Activated CD4-positive, CD25-positive, alpha-beta regulatory T cell treated with anti-CD3 and anti-CD28 coated beads, Interleukin-2, amount 50 U/mL, for 72 hours (primary cell): Measurements from ENCODE around the gene IKBKE.
"Not testable (repeated sequence)": the region's sequence is repeated elsewhere in the genome, so short reads cannot be mapped to it uniquely, and the experiment has no call there.

Source experiments
- DNase-seq: peaks from one replicate; pipeline ENCODE4 v3.0.0; 2021

The IKBKE gene

DNA sequence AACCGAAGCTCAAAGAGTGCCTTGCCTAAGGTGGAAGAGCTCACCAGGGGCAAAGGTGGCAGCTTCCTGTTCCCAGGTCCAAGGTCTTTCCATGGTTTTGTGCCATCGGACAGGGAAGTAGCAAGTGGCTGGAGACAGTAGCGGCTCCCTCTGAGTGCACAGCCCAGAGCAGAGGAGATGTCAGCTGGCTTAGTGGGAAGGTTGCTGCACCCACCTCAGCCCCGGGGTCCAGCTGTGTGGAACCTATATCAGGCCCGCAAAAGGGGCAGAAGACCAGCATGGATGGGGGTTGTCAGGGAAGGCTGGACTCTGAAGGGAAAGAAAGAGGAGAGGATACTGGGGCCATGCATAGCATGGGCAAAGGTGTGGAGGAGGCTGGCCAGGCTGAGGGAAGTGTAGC lies 6.8 kb downstream of the IKBKE start:
- no peak for DNase-seq

DNA sequence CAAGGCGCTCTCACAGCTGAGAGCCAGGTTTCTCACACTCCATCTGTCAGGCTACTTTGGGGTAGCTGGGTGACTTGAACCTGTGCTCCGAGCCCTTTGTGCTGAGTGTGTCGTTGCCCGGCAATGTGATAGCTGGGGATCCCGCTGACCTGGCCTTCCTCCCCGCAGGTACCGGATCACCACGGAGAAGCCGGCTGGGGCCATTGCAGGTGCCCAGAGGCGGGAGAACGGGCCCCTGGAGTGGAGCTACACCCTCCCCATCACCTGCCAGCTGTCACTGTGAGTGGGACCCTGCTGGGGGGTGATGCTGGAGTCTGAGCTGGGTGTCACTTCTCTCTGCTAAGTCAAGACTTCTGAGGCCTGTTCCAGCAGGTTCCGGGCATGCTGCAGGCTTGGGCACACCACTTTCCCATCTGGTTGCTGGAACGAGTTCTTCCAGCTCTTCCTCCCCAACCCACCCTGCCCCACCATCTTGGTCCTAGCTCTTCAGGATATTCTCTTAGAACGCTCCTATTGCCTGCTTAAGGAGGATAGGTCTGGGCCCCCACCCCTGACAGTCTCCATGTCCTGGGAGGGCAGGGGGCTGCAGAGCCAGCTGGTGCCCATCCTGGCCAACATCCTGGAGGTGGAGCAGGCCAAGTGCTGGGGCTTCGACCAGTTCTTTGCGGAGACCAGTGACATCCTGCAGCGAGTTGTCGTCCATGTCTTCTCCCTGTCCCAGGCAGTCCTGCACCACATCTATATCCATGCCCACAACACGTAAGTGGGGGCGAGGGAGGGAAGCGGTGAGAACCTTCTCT lies 7.5 kb downstream of the IKBKE start:
- no peak for DNase-seq

DNA sequence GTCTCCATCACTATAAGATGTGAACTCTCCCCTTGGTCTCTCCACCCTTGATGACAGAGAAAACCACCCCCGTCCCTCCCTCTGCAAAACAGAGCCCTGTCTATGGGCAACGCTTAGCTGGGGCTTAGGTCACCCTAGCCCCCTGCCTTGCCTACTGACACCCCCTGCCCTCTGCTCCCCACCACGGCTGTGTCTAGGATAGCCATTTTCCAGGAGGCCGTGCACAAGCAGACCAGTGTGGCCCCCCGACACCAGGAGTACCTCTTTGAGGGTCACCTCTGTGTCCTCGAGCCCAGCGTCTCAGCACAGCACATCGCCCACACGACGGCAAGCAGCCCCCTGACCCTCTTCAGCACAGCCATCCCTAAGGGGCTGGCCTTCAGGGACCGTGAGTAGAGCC lies 8.5 kb downstream of the IKBKE start:
- DNase-seq, result no peak

DNA sequence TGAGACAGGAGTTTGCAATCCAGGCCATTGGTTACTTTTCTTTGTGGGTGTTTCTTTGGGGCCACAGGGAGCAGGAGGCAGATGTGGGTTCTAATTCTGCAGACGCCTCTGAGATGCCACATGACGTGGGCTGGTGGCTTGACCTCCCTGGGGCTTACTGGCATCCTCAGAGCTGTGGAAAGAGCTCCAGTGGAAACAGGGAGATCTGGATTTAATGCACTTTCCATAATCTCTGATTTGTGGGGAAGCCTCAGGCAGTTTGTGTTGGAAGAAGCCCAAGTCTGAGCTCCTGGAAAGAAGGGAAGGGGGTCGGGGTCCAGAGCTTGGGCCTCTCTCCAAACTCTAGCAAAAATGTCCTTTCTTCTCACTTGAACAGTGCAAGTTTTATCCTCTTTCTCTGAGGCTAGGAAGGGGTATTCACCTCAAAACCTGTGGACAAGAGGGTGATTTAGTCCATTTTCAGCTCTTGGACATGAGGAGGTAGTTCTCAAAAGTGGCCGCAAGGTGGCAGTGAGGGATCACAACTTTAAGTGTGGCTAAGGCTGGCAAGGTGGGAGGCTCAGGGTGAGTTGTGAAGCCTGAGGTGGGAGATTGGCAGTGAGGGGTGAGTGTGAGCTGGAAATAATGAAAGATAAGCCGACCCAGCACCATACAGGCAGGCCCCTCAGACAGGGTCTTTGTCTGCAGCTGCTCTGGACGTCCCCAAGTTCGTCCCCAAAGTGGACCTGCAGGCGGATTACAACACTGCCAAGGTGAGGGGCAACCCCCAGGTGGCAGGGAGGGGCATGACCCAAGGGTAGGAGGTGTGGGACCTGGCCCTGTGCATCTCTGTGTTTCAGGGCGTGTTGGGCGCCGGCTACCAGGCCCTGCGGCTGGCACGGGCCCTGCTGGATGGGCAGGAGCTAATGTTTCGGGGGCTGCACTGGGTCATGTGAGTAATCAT lies 9.2 kb downstream of the IKBKE start:
- peak; percentile 68 for DNase-seq

DNA sequence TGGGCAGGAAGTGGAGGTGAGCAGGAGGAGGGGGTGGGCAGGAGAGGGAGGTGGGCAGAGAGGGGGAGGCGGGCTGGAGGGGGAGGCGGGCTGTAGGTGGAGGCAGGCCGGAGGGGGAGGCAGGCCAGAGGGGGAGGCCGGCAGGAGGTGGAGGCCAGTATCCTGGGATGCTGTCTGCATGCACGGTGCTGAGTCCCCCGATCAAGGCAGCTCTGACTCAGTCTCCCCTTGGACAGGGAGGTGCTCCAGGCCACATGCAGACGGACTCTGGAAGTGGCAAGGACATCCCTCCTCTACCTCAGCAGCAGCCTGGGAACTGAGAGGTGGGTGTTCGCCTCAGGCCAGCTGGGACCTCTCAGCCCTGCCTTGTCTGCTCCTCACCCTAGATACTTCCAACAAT lies 9.9 kb downstream of the IKBKE start:
- DNase-seq, result no peak

DNA sequence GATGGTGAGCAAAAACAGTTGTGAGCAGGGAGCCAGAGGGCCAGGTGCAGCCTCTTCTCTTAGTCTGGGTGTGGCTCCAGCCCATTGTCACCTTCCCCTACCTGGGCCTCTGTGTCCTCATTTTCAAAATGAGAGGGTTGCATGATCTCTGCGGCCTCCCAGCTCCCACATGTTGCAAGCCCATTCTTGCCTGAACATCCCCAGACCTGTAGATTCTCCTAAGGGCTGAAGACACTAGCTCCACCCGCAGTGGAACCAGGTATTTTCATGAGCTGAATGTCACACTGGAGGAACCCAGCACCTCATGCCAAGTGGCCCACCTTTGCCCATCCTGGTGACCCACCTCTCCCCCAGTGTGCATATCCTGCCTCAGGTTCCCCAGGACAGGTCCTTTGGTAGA lies 12.3 kb downstream of the IKBKE start:
- DNase-seq, result no peak

DNA sequence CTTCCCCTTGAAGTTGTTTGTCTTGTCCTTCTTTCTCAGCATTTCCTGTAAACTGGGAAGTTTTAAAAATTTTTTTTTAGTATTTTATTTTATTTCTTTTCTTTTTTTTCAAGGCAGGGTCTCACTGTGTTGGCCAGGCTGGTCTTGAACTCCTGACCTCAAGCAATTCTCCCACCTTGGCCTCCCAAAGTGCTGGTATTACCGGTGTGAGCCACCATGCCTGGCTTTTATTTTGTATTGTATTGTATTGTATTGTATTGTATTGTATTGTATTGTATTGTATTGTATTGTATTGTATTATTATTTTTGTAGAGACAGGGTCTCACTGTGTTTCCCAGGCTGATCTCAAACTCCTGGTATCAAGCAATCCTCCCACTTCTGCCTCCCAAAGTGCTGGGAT lies 13.6 kb downstream of the IKBKE start:
- DNase-seq, result not testable (repeated sequence)

DNA sequence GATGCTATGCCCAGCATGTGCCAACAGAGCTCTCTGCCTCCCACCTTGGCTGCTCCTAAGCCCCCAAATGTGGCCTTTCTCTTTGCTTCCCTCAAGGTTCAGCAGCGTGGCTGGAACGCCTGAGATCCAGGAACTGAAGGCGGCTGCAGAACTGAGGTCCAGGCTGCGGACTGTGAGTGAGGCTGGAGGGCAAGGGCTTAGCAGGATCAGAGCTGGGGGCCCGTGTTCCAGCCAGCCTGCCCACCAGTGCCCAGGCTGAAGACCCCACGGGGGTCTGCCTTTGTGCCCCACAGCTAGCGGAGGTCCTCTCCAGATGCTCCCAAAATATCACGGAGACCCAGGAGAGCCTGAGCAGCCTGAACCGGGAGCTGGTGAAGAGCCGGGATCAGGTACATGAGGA lies 14.6 kb downstream of the IKBKE start:
- DNase-seq, result no peak

DNA sequence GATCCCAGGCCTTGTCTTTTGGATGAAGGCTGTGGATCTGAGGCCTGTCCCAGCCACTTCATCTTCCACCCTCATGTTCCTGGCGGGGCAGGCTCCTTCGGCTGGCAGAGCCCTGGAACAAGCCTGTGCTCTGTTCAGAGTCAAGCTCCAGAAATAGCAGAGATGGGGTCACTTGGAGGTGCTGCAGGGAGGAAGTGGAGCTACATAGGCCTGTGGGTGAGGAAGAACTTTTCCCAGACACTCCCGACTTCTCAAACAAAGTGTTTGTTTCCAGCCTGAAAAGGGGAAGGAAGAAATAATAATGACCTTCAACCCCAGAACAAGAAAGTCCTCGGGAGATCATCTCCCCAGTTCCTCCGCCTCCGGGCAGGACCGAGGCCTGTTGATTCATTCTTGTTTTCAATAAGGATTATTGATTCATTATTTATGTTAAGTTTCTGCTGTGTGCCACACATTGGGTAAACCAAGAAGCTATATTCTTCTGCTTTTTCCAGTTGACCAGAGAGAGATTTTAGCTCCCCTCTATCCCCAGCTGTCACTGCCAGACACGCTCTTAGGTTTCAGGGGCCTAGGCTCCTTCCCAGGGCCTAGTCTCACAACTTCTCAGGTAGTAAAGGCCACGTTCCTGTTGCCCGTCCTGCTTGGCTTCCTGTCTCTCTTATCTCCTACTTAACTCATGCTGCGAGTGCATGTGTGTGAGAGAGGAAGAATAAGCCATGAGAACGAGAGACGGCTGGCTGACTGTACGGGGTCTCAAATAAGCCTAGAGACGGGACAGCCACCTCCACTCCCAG lies 16.9 kb downstream of the IKBKE start:
- no peak for DNase-seq

DNA sequence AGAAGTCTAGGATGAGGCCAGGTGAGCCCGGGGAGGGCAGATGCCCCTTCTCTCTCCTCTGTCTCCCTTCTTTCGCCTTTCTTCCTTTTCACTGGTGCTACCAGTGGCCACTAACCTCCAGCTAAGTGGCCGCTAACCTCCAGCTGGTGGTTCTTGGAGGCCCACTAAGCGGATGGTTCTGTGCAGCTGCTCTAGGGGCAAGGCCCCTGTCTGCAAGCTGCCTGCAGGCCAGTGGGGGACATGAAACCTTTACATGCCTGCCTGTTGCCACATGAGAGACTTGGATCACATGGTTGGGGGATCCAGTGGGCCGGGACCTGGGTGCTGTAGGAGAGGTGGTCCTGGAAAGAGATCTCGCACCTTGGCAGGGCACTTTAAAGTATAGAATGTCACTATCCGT lies 17.7 kb downstream of the IKBKE start:
- no peak for DNase-seq

DNA sequence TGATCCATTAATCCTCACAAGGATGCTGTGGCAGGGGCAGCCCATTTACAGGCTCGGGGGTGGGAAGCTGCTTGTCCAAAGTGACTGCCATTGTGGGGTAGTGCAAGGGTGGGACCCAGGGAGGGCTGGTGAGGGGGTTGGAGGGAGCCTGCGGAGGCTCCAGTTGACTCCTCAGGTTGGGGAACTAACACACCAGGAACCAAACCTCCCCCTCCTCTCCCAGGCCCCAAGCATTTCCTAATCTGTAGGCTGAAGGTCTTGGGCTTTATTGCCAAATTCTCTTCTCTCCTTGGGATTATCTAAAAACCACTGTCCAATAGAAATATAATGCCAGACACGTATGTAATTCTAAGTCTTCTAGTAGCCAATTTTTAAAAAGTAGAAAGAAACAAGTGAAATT lies 18.2 kb downstream of the IKBKE start:
- DNase-seq, result no peak

DNA sequence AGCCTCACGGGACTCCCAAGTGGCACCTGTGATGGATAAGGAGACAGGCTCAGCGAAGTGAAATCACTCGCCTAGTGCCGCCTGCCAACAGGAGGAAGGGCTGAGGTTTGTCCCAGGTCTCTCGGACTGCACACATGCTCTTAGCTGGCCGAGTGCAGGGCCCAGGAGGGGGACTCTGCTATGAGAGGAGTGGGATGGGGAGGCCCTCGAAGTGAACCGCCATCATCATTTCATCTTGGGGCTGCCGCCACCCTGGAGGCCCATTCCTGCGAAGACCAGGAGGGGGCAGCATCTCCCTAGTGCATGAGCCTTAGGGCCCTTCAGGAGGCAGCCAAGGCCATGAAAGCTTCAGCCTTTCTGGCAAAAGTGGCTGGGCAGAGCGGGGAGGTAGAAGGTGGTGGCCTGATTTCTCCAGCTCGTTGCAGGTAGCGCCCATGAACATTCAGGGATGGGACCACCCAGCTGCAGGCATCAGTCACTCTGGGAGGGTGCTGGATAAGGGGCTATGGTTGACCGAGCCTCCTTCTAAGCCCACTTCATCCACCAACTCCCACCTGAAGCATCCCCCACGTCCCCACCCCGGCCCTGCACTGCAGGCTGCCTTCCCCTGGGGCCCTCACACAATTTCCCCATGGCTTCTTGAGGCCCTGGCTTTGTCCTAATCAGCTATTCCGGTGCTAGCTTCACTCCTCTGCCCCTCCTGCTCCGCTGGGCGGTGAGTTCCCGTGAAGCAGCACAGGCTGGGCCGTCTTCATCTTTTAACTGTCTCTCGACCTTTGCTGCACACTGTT lies 19.9 kb downstream of the IKBKE start:
- DNase-seq, result peak; percentile 81

DNA sequence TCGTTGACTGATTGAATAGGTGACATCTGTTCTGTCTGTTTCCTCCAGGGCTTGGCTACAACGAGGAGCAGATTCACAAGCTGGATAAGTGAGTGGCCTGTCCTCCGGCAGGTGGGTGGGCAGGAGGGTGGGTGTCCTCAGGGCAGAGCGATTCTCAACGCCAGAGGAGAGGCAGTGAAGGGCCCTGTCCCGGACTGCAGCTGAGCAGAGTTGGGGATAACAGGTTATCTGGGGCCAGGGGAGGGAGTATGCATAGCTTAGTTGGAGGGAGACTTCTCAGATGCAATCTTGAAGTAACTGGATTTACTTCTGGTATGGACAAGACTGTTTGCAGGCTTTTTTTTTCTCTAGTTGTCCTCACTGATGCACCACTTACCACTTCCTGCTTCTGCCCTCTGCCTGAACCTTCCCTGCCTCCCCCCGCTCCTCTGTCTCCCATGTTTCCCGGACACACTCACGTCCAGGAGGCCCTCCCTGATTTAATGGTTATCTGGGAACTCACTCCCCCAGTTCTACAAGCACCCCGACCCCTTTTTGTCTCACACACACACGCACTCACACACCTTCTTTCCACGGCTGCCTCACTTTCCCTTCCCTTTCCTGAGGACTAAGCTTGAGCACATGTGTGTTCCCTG lies 20.6 kb downstream of the IKBKE start:
- no peak for DNase-seq

DNA sequence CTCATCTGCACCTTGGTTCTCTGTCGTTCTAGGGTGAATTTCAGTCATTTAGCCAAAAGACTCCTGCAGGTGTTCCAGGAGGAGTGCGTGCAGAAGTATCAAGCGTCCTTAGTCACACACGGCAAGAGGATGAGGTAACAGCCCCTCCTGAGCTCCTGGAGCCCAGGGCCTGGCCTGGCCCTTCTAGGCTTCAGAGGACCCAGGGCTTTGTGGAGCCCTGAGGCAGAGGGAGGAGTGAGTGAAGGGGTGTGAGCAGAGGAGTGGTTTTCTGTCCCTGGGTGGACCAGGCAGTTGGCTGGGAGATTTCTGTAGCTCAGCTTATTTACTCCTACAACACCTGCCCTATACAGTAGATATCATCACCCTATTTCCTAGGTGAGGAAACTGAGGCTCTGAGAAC lies 21.3 kb downstream of the IKBKE start:
- no peak for DNase-seq

DNA sequence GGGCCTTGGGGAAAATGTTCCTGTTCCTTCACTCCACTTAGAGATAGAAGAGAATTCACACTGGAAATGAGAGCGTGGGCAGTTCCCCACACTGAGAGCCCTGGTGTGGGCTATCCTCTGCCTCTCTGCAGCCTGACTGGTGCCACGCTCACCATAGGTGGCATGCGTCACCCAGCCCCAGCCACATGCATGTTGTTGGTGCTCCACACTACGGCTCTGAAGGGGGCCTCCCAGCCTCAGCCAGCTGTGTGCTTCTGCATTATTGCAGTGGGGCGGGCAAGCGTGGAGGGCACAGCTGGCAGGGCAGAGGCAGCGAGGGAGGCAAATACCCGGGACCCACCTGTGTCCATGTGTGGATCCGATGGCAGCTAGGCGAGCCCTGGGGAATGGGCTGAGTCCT lies 22.3 kb downstream of the IKBKE start:
- DNase-seq, result no peak

DNA sequence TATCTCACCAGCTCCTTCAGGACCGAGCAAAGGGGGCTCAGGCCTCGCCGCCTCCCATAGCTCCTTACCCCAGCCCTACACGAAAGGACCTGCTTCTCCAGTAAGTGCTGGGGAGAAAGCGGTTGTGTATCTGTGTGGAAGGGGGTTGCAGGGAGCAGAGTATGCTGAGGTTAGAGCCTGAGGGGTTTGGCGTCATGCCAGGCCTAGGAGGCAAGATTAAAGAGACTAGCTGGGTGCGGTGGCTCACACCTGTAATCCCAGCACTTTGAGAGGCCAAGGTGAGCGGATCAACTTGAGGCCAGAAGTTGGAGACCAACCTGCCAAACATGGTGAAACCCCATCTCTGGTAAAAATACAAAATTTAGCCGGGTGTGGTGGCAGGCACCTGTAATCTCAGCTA lies 23.0 kb downstream of the IKBKE start:
- DNase-seq, result no peak

DNA sequence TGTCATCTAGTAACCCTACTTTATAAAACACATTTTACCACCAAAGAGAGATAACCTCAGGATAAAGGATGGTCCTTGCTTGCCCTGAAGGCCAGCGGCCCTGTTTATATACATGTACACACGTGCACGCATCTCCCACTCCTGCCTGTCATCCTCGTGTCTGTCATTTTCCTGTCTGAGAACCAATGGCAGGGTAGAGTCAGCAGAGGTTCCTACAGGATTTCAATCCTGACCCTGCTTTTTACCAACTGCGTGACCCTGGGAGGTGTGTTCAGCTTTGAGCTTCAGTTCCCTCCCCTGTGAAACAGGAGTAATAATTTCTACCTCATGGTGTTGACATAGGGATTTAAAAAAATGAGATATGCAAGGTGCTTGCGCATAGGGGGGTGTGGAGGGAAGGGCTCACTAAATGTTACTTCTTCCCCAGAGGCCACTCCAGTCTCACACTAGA lies 24.8 kb downstream of the IKBKE start:
- no peak for DNase-seq

DNA sequence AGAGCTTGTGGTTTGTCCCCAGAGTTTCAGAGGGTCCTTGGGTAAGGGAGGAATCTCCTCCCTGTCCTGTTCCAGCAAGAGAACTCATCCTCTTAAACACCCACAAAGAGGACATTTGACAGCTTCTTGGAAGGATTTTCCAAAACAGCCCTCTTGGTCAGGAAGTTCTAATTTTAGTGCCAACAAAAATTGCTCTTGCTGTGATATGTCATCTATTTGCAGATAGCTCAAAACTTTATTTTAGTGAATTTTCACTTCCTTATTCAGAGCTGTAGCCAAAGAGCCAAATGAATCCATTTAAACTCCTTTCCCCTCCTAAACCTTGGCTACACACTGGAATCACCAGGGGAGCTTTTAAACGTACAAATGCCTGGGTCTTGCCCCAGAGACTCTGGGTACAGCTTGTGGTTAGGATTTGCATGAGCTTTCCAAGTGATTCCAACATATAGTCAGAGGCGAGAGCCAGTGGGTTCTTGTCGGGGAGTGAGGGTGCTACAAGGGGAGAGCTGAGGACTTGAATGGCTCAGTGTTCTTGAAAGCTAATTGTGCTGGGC lies 25.3 kb downstream of the IKBKE start:
- no peak for DNase-seq

DNA sequence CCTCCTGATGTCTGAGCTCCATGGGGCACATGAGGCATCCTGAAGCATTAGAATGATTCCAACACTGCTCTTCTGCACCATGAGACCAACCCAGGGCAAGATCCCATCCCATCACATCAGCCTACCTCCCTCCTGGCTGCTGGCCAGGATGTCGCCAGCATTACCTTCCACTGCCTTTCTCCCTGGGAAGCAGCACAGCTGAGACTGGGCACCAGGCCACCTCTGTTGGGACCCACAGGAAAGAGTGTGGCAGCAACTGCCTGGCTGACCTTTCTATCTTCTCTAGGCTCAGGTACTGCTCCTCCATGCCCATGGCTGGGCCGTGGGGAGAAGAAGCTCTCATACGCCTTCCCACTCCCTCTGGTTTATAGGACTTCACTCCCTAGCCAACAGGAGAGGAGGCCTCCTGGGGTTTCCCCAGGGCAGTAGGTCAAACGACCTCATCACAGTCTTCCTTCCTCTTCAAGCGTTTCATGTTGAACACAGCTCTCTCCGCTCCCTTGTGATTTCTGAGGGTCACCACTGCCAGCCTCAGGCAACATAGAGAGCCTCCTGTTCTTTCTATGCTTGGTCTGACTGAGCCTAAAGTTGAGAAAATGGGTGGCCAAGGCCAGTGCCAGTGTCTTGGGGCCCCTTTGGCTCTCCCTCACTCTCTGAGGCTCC lies 26.0 kb downstream of the IKBKE start:
- no peak for DNase-seq

DNA sequence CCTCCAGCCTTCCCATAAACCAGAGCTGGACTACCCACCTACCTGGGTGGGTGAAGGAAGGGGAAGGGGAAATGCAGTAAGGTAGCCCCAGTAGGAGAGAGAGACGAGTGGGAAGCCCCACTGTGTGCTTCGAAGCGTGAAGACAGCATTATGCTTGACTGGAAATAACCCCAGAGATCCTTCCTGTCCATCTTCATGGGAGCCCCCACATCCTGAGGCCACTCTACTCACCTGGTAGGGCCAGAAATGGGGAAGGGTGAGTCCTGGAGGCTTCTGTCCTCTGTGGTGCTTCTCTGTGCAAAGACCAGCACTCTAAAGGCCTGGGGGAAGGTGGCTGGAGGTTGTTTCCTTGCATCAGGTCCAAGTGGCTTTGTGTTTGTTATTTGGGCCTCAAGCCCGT lies 27.1 kb downstream of the IKBKE start:
- DNase-seq, result no peak

DNA sequence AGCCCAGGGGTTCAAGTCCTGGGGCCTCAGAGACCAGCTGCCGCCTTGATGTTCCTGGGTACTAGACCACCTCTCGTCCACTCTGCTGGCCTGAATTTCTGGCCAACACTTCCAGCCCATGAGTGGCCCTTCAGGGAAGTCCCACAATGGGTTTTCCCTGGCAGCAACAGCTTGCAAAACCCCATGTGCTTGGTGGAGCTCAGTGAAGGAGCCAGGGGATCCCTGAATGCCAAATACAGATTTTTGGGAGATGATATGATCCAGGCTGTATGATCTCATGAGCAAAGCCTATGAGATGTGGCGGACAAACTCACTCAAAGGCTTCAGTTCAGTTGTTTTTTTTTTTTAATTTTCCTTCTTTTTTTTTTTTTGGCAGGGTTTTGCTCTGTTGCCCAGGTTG lies 27.5 kb downstream of the IKBKE start:
- DNase-seq, result no peak
